Umbilical cord (tissue), 2 donors: ENCODE data around the gene STX8. TPM values are rescaled to one million over a fixed set of nuclear protein-coding genes. Genes with fewer than 3 reads are reported as not detected.
"Not testable (repeated sequence)": the region's sequence is repeated elsewhere in the genome, so short reads cannot be mapped to it uniquely, and the experiment has no call there.

Source experiments
- DNase-seq: peaks from one replicate; pipeline ENCODE4 v3.0.0-alpha.2; 2015; ENCODE audit warnings: low spot score
- total RNA-seq: library from RNA; depleted of rRNA; stranded (reverse); fragments of >200 nt; gene quantifications from one replicate; pipeline ENCODE4 v1.2.3, GENCODE V29; 2014; ENCODE audit warnings: low replicate concordance; ENCODE audit not compliant: insufficient read depth

Gene STX8
- total RNA-seq, 1 donor from 2014 or later, result 75.8 TPM

DNA sequence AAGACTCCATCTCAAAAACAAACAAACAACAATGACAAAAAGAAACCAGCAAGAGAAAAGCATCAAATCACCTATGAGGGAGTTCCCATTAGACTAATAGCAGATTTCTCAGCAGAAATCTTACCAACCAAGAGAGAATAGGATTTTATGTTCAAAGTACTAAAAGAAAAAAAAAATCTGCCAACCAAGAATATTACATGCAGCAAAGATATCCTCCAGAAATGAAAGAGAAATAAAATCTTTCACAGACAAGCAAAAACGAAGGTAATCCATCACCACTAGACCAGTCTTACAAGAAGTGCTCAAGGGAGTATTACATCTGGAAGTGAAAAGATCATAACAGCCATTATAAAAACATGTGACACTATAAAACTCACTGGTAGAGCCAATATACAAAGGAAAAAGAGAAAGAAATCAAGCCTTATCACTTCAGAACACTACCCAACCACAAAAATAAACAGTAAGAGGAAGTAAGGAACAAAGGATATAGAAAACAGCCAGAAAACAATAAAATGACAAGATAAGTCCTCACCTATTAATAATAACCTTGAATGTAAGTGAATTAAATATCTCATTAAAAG, 66.3 kb downstream of the STX8 start:
- DNase-seq, result no peak

- DNase-seq, result no peak
Observed at GRCh38 chr17:9499041-9499440, 76.6 kb downstream of the STX8 start.

DNA sequence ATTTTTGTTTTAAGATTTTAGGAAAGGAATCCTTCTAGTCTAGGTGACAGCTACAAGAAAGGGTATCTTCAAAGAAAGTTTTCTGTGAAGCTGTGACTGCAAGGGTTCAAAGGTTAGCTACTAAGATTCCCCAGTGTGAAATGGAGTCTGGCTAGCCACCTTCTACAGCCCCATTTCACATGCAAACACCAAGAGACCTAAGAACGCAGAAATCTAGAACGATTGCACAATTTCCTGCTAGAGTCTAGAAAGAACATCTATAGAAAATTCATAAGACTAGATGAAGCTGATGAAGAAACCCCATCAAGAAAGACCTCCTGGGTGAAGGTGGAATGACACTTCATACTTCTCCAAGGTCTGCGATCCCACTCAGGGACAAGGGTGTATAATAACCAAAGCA, 77.1 kb downstream of the STX8 start:
- DNase-seq, result no peak

- DNase-seq, result no peak
Observed at GRCh38 chr17:9488556-9488955, 87.1 kb downstream of the STX8 start.

DNA sequence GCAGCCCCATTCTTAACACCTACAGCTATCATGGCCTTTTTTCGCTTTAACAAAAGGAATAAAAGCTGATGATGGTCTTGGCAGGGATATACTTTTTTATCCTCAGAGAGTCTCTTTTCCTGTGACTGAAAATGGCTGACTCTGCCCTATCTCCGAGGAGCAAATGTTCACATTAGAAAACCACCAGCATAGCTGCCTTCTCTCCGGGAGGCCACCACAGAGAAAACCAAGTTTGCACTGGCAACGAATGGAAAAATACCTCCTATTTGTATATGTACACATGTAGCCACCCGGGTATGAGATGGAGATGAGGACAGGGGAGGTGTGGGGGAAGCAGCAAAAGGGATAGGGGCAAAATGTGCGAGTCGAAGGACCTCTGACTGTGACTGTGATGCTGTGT, 88.2 kb downstream of the STX8 start:
- no peak for DNase-seq

DNA sequence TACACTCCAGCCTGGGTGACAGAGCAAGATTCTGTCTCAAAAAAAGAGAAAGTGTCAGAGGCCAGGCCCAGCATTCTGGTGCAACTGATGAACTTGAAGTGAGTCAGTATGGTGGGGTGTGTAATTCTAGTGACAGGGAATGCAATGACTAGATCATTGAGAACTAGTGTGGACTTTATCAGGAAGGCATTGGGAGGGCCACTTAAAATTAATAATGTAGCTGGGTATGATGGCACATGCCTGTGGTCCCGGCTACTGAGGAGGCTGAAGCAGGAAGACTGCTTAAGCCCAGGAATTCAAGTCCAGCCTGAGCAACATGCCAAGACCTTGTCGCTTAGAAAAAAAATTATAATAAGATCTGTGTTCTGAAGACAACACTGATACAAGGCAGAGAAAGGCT, 90.8 kb downstream of the STX8 start:
- no peak for DNase-seq

GRCh38 chr17:9479964-9480363, 95.7 kb downstream of the STX8 start:
- no peak for DNase-seq

GRCh38 chr17:9478889-9479288, 96.7 kb downstream of the STX8 start:
- no peak for DNase-seq

DNA sequence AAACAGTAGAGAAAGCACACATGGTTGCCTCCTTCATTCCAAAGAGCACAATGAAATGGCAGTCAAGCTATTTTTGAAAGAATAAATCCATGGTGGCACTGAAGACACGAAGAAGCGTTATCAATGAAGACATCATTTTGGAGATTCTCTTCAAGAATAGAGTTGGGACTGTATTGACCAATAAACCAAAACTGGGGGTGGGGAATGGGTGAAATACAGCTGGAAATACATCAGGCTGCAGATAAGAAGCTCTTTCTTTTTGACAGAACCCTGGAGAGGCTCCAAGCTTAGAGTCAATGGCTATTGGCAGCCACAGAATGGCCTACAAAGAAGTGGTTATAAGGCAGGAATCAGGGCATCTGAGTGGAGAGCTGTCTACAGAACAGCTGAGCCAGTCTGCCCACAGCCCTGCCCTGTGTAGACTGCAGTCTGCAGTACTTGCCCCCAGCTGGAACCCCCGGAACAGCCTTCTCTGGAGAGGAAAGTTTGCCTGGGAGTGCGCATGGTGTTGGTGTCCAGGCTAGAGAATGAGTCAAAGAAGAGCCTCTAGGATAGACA, 100.4 kb downstream of the STX8 start:
- DNase-seq, result no peak

- DNase-seq, result no peak
Observed at GRCh38 chr17:9473711-9474110, 101.9 kb downstream of the STX8 start.

DNA sequence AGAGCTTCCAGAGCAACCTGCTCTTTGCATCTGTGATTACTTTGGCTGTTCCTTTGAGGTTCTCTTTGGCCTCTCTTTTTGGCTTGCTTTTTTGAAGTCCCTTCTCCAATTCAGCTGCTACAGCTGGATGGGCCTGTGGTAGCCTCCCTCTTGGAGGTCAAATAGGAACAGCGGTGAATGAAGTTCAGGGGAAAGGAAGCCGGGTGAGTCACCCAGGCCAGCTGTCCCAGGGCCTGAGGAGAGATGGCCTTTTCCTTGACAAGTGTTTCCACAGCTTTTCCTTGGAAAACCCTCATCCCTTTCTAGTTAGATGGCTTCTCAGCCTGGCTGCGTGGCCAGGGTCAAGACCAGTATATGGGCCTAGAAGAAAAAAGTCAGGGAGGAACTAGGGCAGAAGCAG, 103.1 kb downstream of the STX8 start:
- DNase-seq, result no peak

DNA sequence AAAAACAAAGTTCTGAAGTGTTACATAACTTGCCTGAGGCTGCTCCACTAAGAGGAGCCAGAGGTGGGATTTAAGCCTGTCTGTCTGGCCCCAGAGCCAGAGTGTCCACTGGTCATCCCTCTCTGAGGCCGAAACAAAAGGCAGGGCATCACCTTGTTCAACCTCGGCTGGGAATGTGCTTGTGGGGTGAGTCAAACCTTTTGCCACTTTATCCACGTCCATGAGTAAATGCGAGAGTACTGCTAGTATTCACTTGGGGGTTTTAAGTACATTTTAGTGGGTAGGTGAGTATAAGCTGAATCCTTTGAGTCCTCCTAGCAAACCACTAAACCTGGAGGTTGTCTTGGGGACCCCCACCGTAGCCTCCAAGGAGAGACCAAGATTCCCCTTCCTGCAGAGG, 103.5 kb downstream of the STX8 start:
- DNase-seq, result no peak

DNA sequence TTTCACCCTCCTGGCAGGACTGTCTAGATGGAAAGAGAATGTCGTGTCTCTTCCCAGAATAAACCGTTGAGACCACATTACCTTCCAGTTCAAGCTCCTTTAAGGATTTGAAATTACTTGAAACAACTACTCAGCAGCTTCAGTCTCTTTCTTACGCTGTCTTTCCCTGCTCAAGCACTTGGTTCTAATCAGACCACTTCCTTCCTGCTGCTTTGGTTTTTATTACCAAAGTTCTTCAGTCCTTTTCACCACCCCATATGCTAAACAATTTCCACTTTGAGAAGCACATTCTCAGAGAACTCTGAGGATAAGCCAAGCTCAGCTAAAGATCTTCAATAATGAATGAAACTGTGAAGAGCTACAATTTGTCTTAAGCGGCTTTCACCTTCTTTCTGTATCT, 105.4 kb downstream of the STX8 start:
- DNase-seq, result peak; percentile 2

- no peak for DNase-seq
Observed at GRCh38 chr17:9468937-9469336, 106.7 kb downstream of the STX8 start.

DNA sequence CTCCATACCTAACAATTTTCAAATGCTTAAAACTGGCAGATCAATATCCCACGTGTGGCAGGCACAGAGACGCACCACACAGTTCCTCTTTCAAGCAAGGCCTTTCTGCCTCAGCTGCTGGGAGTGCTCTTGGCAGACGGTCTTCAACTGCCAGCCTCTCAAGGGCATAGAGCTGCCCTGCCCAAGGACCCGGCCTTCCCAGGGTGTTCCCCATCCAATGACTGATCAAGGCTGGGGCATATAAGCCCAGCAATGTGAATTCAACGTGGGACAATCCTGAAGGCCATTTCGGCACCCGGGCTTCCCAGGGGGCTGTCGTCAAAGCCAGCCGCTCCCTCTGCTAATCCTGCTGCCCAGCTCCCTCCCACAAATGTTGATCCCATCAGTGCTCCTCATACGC, 107.1 kb downstream of the STX8 start:
- DNase-seq, result no peak

DNA sequence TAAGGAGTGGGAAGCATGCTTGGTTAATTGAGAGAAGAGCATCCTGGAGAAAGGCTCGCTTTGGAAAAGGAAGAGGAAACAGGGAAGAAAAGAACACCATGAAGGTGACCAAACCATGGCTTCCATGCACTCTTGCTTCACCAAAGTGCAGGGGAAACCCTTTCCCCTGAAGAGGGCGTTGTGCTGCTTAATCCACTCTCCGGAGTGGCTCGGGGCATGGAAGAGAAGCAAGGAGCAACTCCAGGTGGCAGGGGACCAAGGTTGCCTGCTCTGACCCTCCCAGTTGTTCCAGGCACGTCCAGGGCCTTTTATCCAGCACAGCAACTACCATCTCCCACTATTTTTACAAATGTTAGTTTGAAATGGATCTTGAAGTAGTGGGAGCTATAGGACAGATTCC, 108.1 kb downstream of the STX8 start:
- DNase-seq, result no peak

GRCh38 chr17:9465210-9465921, 110.3 kb downstream of the STX8 start:
- peak; percentile 8 for DNase-seq

DNA sequence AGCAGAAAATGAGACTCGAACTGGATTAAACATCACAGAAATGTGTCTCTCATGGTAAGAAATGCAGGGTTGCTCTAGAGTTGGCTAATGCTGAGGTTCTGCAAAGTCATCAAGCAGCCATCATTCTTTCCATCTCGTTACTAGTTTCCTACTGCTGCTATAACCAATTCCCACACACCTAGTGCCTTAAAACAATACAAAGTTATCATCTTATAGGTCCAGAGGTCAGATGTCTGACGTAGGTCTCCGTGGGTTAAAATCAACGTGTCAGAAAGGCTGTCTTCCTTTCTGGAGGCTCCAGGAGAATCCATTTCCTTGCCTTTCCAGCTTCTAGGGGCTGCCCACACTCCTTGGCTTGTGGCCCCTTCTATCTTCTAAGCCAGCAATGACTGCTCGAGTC, 118.6 kb downstream of the STX8 start:
- no peak for DNase-seq

GRCh38 chr17:9456330-9456729, 119.3 kb downstream of the STX8 start:
- DNase-seq, result peak; percentile 10

- DNase-seq, result no peak
Observed at GRCh38 chr17:9451934-9452333, 123.7 kb downstream of the STX8 start.

DNA sequence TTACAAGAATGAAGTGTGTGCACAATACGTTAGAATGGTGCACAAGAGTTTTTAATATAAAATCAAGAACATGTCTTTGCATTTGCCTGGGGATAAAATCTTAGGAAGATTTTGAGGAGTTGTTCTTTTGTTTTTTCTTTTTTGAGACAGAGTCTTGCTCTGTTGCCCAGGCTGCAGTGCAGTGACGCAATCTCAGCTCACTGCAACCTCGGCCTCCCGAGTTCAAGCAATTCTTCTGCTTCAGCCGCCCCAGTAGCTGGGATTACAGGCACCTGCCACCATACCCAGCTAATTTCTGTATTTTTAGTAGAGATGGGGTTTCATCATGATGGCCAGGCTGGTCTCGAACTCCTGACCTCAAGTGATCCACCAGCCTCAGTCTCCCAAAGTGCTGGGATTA, 128.3 kb downstream of the STX8 start:
- DNase-seq, result not testable (repeated sequence)

DNA sequence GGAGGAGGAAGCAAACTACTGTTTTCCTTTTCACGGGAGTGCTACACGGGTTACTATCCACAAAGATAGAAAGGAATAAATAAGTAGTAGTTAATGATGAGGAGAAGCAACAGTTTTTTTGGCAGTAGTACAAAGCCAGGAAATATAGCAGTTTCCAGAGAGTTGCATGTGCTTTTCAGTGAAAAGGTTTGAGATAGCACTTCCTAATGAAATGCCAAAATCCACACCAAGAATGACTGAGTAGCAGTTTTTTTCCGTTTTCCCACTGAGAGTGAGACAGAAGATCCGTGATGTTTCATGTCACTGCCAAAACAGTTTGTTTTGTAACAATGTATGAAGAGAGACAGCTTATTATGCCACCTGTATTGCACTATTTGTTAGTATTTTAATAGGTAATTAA, 129.1 kb downstream of the STX8 start:
- no peak for DNase-seq

DNA sequence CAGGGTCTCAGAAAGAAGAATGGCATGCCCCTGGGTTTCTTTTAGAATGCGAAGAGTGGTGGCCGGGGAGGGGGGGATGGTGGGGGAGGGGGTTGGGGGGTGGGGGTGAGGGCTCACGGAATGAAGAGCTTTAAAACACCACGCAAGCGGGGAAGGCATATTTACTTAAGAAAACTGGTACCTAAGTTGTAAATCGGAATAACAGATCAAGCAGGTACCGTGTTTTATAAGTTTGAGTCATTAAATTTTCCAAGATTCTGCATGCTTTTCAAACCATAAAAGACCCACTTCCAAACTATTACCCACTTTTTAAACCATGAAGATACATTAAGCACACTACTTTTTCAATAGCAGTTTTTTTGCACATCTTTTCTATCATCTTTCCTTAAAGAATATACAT, 130.2 kb downstream of the STX8 start:
- DNase-seq, result no peak

DNA sequence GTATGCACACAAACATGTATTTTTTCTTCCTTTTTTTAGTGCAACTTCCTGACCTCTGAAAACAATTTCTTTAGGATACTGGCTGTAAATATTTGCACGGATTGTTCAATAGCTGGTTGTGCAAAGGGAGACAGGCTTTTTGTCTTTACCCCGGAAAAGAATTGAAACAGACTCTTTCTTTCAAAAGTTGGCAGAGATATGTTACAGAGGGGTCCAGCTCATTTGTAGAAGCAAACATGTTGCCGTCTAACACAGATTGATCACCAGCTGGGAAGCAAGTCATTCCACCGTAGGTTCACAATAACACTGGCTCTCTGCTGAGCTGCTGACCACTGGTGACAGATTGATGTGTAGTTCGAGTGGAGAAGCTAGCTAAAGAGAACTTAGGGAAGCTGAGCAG, 130.9 kb downstream of the STX8 start:
- no peak for DNase-seq
